HG02885 (cell line): Measurements from ENCODE around the gene OR6K6.

Source experiments
- ATAC-seq: cut with Tn5 transposase; IDR thresholded peaks from one replicate; pipeline ENCODE4 v1.9.1; 2021; ENCODE audit warnings: mild to moderate bottlenecking; ENCODE audit not compliant: unreplicated experiment, poor library complexity

OR6K6 gene

DNA sequence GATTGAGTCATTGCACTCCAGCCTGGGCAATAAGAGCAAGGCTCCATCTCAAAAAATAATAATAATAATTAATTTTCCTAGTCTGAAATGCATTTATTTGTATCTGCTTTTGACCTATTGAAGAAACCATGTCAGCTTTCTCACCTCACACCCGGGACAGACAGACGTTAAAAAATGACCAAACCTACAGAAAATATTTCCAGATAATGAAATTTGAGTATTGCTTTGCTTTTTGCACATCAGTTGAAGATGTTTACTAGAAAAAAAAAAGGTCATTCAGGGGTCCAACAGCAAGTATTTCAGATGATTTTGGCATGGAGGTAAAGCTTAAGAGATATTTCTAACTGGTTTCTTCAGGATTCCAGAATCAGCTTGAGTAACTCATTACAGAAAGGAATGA is at the start of gene OR6K6:
OR6K6 (plus strand) TSS at position 301 of the 400 bp plus-strand sequence. CDS start 168 bp downstream, outside the sequence.
- ATAC-seq: no peak

DNA sequence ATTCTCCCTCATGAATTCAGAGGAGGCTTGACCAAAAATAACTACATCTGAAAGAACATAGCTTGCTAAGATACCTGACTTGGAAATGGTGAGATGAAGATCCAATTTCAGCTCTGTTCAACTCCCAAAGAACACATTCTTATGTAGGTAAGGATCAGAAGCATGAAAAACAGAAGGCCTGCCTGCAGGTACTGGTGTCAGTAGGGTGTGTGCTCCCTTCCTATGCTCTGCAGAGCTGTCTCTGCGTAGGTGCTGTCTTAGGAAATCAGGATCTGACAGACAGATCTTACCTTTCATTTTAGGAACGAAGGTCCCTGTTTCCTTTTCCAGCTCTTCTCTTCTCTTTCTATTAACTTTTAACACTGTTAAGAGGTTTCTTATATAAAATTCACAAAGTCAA is 48.4 kb upstream of the OR6K6 start:
- no peak for ATAC-seq

GRCh38 chr1:158711098-158711497 is 43.4 kb upstream of the OR6K6 start:
- ATAC-seq: no peak

DNA sequence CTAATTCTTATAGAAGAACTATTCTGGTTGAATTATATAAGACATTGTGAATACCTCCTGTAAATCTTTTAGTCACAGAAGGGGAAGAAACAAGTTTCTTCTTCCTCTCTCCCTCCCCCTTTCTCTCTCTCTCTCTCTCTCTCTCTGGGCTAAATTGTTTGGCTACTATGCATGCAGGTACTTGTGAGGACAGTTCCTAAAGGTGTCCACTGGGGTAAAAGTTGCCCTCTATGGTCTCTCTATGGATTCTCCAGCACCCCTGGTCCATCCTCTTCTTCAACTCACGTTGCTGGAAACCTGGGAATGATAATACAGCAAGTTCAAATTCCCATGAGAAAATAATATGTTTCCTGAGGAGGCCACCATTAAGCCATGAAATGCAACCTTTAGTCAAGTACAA is 39.8 kb upstream of the OR6K6 start:
- no peak for ATAC-seq

DNA sequence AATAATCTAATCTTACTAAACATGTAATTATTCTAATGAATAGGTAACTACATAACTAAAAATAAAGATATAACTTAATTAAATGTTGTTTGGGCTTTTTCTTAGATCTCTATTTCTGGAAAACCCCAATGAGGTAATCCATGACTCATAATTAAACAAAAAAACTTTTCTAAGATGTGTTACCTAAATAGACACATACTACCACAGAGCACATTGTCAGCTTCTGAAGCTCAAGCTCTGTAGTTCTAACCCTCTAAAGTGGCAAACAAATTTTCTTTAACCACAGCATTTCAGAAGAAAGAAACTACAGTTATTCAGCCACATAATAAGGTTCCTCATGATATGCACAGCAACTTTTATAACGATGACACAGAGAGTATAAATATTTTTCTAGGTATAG is 38.2 kb upstream of the OR6K6 start:
- ATAC-seq: no peak

GRCh38 chr1:158717344-158717743 is 37.2 kb upstream of the OR6K6 start:
- no peak for ATAC-seq

DNA sequence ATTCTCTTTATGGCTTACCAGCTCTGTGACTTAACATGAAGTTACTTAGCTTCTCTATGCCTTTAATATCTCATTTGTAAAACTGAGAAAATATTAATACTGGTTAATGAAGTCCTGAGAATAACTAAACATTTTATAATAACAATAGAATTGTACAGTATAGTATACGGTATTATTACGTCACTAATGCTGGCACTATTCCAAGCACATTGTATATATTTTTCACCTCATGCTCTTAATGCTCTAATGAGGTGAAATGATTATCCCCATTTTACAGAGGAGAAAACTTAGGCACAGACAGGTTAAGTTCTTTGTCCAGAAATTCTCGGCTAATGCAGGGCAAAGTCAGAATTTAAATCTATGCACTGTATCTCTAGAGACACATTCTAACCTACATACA is 34.9 kb upstream of the OR6K6 start:
- no peak for ATAC-seq

- no peak for ATAC-seq
Observed at GRCh38 chr1:158720620-158721019, 33.9 kb upstream of the OR6K6 start, which contains the start of gene OR6K3. TSS of gene OR6K3 (minus strand) at chr1:158720720. CDS start at chr1:158718115, 2,605 bp downstream.

DNA sequence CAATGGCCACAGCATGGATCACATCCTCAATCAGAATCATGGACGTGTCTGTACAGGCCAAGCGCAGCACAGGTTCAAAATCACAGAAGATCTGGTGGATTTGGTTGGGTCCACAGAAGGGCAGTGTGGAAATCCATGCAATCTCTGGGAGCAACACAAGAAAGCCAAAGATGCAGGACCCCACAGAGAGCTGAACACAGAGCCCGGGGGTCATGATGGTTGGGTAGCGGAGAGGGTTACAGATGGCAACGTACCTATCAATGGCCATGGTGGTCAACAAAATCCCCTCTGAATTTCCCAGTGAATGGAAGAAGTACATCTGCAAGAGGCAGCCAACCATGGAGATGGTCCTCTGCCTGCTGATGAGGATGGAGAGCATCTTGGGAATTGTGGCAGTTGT is 30.1 kb upstream of the OR6K6 start:
- no peak for ATAC-seq

- ATAC-seq: no peak
Observed at GRCh38 chr1:158728510-158729225, 25.9 kb upstream of the OR6K6 start.

- no peak for ATAC-seq
Observed at GRCh38 chr1:158730453-158730852, 24.1 kb upstream of the OR6K6 start.

DNA sequence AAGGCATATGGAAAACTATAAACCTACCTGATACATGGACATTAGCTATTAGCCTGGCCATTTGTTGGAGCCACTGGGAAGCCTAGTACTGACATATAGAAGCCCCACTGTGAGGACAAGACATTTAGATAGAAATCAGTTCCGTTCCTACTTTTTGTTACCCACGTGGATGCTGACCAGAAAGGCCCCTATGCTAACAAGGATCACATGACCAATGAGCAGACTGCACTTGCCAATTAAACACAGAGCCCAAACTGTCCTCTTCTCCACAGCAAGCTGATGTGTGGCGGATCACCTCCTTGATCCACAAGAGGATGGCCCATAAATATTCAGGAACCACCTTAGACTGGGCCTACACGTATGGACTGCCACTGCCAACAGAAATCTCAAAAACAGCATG is 22.8 kb upstream of the OR6K6 start:
- ATAC-seq: no peak

DNA sequence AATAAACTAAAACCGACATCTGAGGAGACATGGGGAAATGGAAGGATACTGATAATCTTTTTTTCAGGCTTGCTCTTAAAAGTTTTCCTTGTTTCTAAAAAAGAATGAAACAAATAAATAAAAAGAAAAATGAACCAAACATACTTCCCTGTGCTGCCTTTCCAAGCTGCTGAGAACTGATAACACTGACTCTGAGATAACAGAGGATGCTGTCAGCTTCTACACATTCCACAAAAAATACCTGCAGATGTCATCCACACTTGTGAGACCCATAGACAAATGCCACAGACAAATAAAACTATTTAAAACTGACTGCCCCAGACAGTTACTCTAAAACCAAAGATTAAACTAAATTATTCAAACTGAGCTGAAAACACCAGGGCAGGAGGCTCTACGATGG is 22.0 kb upstream of the OR6K6 start:
- no peak for ATAC-seq

DNA sequence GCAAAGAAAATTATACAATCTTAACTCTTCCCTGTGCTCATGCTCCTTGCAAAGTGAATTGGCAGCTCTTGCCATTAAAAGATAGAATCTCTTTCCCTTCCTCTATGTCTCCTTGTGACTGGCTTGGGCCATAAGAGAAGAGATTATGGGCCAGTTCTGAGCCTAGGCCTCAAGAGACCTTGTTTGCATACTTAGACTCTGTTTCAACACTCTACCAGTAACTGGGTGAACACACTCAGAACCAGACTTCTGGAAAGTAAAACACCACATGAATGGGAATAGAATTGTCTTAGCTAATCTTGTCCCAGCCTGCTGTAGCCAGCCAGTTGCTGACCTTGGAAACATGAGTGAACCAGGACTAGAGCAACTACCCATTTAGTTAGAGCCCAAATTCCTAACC is 18.7 kb upstream of the OR6K6 start:
- no peak for ATAC-seq

DNA sequence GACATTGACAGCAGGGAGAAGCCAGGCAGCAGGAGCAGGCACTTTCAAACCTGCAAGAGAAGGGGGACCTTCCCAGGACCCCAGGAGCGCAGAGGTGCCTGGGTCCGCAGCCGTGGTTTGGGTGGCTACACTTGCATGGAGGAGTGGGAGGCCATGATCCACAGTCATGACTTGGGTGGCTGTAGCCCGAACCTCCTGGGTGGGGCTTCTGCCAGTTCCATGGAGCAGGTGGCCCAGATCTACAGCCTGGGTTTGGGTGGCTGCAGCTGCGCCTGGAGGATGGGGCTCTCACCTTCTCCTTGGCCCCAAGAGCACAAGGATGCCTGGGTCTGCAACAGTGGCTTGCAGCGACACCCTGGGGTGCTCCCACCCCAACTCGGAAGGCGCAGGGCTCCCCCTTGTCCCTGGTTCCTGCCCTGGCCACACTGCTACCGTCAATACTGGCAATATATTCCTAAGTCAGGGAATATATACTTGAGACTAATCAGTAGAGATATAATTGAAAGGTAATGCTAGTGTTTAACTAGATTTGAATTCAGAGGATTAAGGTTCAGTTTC is 2.3 kb upstream of the OR6K6 start:
- ATAC-seq: no peak

DNA sequence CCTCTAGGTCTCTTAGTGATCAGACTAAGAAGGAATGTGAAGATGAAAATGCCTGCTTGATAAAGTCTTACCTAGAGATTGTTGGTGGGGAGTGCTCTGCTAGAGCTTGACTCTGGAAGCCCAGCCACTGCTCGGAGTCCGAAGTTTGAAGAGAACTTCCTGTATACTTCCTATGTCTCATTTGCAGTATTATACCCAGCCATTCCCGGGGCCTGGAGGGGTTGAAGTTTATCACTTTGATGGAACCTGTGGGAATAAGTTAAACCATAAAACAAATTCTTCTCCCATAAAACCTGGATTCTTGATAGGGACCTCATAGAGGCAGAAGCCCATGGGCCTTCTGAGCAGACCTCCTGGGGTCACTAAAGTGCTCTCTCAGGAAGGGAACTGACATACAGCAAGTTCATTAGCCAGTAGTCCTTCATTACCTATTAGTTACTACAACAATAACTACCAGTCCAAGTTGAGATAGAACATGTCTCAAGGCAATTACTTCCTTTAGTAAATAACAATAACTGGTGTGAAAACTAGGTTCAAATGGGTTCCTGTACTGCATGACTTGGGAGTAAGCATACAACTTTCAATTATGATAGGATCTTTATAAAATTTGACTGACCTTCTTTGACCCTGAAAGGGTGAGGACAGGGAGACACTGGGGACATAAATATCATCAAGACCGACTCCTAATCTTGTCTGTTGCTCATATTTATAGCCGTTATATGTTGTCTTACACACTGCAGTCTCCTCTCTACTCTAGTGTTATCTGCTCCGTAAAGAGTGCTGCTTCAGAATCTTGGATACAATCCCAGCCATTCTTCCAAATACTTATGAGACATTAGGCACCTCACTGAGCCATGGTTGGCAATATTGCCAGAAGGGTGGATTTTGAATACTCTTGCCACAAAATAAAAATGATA is 17.7 kb downstream of the OR6K6 start, which contains the start of gene OR6N1:
OR6N1 (minus strand) TSS at position 246 of the 917 bp plus-strand sequence. CDS start 5,513 bp downstream, outside the sequence.
- no peak for ATAC-seq

DNA sequence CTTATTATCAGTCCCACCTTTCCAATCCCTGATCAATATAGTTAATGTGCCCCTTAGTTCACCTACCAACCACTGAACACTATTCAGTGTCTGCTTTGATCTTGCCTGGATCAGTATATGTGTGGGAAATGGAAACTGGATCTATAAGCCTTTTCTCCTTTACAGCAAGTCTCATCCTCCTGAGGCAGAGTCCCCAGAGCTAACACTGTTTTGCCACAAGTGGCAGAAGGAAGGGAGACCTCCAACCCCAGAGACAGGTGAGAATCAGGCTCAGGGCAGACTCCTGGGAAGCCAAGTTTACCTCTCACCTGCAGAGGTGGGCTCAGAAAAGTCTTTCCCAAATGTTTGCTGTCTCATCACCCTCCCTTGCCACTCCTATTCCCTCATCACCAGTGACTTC is 26.6 kb downstream of the OR6K6 start, which contains the start of gene OR6N2:
OR6N2 (minus strand) TSS at position 101 of the 400 bp plus-strand sequence. CDS start 3,569 bp downstream, outside the sequence.
- ATAC-seq: no peak

GRCh38 chr1:158793604-158794003 is 39.1 kb downstream of the OR6K6 start:
- ATAC-seq: peak; percentile 53

GRCh38 chr1:158794247-158794646 is 39.7 kb downstream of the OR6K6 start:
- no peak for ATAC-seq

DNA sequence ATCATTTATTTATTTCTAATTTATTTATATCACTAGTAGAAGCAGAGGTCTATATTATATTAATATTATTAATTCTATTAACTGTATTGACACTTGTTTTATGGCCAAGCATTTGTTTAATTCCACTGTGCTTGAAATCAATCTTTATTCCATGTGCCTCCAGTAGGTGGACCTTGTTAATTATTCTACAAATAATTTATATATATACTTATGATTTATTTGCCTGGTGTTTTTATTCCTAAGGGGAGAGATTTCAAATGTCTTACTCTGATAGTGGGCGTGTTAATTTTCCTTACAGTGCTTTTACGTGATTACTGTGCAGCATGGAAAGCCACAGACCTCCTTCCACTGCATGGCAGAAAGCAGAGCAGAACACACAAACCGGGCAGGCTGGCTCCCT is 44.0 kb downstream of the OR6K6 start:
- ATAC-seq: no peak

GRCh38 chr1:158799689-158800088 is 45.2 kb downstream of the OR6K6 start:
- ATAC-seq: no peak
